Measurements from ENCODE around the gene MICU1. TPM values are rescaled to one million over a fixed set of nuclear protein-coding genes. Genes with fewer than 3 reads are reported as not detected.

Gene MICU1
- total and polyA plus RNA-seq, 9 donors: 29.9 to 117 (median 44.5) TPM

DNA sequence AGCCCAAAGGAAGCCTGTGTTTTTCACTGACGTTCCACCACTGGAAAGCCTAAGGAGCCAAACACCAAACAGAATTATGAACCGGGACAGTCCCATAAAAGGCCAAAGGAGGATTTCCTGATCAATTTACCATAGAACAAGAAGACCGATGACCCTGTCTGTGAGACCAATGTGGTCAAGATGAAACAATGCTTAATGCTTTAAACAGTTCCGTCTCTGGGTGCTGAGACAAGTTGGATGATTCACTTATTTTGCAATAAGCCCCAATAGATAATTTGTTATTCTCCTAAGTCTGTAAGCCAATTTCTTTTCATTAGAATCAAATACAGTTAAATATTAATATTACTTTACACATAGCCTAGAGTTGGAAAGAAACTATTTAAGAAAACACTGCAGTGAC, 134.9 kb downstream of the MICU1 start:
- intact Hi-C loops (cut with DNase I): no loop called here
- no peak for DNase-seq
- Histone ChIP-seq H3K4me3 (no peak overlapping the region), H3K27me3 (no peaks in the 10 kb centered on the region), H3K9me3 (no peaks in the 10 kb centered on the region), H3K27ac (no peak overlapping the region), H3K36me3 (no peaks in the 10 kb centered on the region), H3K4me1 (ENCODE audit: insufficient read depth) (no peaks in the 10 kb centered on the region)
- TF ChIP-seq EP300 (IDR thresholded peaks at IDR 0.05): no peak
- TF ChIP-seq POLR2A (IDR thresholded peaks at IDR 0.05): no peak
- no peak for TF ChIP-seq CTCF (IDR thresholded peaks at IDR 0.05)
- 64 to 74% (median 73%) methylated on average over 4 of the region's 4 CpGs for WGBS, 3 donors

DNA sequence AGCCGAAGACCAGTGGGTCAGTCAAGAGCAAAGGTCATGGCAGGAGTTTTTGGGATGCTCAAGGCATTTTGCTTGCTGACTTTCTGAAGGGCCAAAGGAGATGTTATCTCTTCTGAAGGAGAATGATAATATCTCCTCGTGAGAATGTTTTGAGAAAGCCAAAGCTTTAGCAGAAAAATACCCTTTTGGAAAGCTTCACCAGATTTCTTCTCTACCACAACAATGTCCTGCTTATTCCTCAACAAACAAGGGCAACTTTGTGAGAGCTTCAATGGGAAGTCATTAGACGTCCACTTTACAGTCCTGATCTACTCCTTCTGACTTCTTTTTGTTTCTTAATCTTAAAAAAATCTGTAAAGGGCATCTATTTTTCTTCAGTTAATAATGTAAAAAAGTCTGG, 138.4 kb downstream of the MICU1 start:
- no peaks in the 10 kb centered on the region for H3K9me3 ChIP-seq
- TF ChIP-seq EP300 (IDR thresholded peaks at IDR 0.05): no peak
- no peak for TF ChIP-seq CTCF (IDR thresholded peaks at IDR 0.05)
- TF ChIP-seq POLR2A (IDR thresholded peaks at IDR 0.05): no peak
- intact Hi-C loops (cut with DNase I): no loop called here
- H3K4me3 ChIP-seq: no peak overlapping the region
- no peaks in the 10 kb centered on the region for H3K27me3 ChIP-seq
- H3K4me1 ChIP-seq (ENCODE audit: insufficient read depth): no peaks in the 10 kb centered on the region
- DNase-seq: no peak
- no peaks in the 10 kb centered on the region for H3K36me3 ChIP-seq
- no peak overlapping the region for H3K27ac ChIP-seq
- 81 to 91% (median 88%) methylated on average over 3 of the region's 3 CpGs for WGBS, 3 donors

GRCh38 chr10:72487116-72487515, 138.8 kb downstream of the MICU1 start:
- no peak for DNase-seq
- no peak overlapping the region for H3K27ac ChIP-seq
- no peak overlapping the region for H3K4me3 ChIP-seq
- no peaks in the 10 kb centered on the region for H3K9me3 ChIP-seq
- H3K36me3 ChIP-seq: no peaks in the 10 kb centered on the region
- TF ChIP-seq POLR2A (IDR thresholded peaks at IDR 0.05) (no peak), CTCF (IDR thresholded peaks at IDR 0.05) (no peak), EP300 (IDR thresholded peaks at IDR 0.05) (no peak)
- 88 to 95% (median 94%) methylated on average over 4 of the region's 4 CpGs for WGBS, 3 donors
- H3K4me1 ChIP-seq (ENCODE audit: insufficient read depth): no peaks in the 10 kb centered on the region
- intact Hi-C loops (cut with DNase I): no loop called here
- H3K27me3 ChIP-seq: no peaks in the 10 kb centered on the region

DNA sequence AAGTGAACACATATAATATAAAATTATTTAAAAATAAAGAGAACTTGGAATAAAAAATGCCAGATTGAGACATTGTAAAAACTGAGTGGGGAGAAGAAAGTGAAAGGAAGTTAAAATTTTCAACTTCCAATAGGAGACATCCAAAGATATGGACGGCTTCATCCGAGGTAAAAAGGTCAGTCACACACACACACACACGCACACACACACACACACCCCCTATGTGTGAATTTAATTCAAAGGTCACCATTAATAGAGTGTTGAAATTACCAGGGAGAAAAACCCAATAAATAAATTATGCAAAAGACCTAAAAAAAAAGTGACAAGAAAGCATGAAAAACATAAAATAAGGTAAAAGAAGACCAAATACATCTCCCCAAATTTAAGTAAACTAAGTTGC, 140.2 kb downstream of the MICU1 start:
- TF ChIP-seq CTCF (IDR thresholded peaks at IDR 0.05) (no peak), EP300 (IDR thresholded peaks at IDR 0.05) (no peak), POLR2A (IDR thresholded peaks at IDR 0.05) (no peak)
- H3K4me3 ChIP-seq: no peak overlapping the region
- no peak for DNase-seq
- H3K4me1 ChIP-seq (ENCODE audit: insufficient read depth): no peaks in the 10 kb centered on the region
- no peak overlapping the region for H3K27ac ChIP-seq
- 56 to 68% (median 60%) methylated on average over 3 of the region's 3 CpGs for WGBS, 3 donors
- H3K9me3 ChIP-seq: no peaks in the 10 kb centered on the region
- H3K27me3 ChIP-seq: no peaks in the 10 kb centered on the region
- no peaks in the 10 kb centered on the region for H3K36me3 ChIP-seq
- intact Hi-C loops (cut with DNase I): no loop called here

DNA sequence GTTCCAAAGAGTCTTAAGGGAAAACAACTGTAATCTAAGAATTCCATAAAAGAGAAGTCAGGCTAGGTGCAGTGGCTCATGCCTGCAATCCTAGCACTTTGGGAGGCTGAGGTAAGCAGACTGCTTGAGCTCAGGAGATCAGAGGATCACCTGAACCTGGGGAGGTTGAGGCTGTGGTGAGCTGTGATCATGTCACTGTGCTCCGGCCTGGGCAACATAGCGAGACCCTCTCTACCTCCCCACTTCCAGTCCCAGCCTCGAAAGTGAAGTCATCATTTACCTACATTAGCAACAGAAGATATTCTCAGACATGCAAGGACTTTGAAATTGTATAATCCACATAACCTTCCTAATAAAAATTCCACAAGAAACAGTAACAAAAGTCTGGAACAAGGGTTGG, 141.4 kb downstream of the MICU1 start:
- H3K4me3 ChIP-seq: no peak overlapping the region
- TF ChIP-seq EP300 (IDR thresholded peaks at IDR 0.05): no peak
- no peak for TF ChIP-seq POLR2A (IDR thresholded peaks at IDR 0.05)
- TF ChIP-seq CTCF (IDR thresholded peaks at IDR 0.05): no peak
- no peak overlapping the region for H3K27ac ChIP-seq
- H3K9me3 ChIP-seq: no peaks in the 10 kb centered on the region
- no peaks in the 10 kb centered on the region for H3K36me3 ChIP-seq
- DNase-seq: no peak
- intact Hi-C loops (cut with DNase I): no loop called here
- H3K27me3 ChIP-seq: no peaks in the 10 kb centered on the region
- H3K4me1 ChIP-seq (ENCODE audit: insufficient read depth): no peaks in the 10 kb centered on the region
- 95 to 98% (median 97%) methylated on average over 3 of the region's 3 CpGs for WGBS, 3 donors

Data from ovary (tissue), 9 donors.